ENCODE results near the gene ARL16. TPM values are rescaled to one million over a fixed set of nuclear protein-coding genes. Genes with fewer than 3 reads are reported as not detected.
A peak's percentile ranks its signal among the peaks of the same experiment; 100 is the strongest.

ARL16 gene
- total RNA-seq, 1 donor from 2014 or later: 24.1 TPM

- H3K9me3 ChIP-seq: no peaks in the 10 kb centered on the region
- no peaks in the 10 kb centered on the region for H3K36me3 ChIP-seq
- peak overlapping the region; percentile 85 to 92 for H3K4me3 ChIP-seq
- no peak for DNase-seq (ENCODE audit: extremely low spot score in 2 of 2)
- TF ChIP-seq CTCF (IDR thresholded peaks at IDR 0.05) (no peak), POLR2A (IDR thresholded peaks at IDR 0.05) (no peak), POLR2AphosphoS5 (IDR thresholded peaks at IDR 0.05; ENCODE audit: insufficient read depth in 1 of 2, low read depth in 1 of 2) (no peak)
- peaks cover 26% of the 10 kb centered on the region for H3K4me1 ChIP-seq
- intact Hi-C loops (cut with DNase I): no loop called here
- H3K27me3 ChIP-seq: no peaks in the 10 kb centered on the region
- peak overlapping the region; percentile 84 for H3K27ac ChIP-seq
Observed at GRCh38 chr17:81635973-81636504, 47.6 kb downstream of the ARL16 start.

- peak overlapping the region; percentile 19 for H3K27ac ChIP-seq
- peak overlapping the region; percentile 85 to 92 for H3K4me3 ChIP-seq
- H3K36me3 ChIP-seq: no peaks in the 10 kb centered on the region
- no peaks in the 10 kb centered on the region for H3K9me3 ChIP-seq
- no peaks in the 10 kb centered on the region for H3K27me3 ChIP-seq
- no peak for TF ChIP-seq CTCF (IDR thresholded peaks at IDR 0.05)
- TF ChIP-seq POLR2AphosphoS5 (IDR thresholded peaks at IDR 0.05; ENCODE audit: insufficient read depth in 1 of 2, low read depth in 1 of 2): no peak
- no peak for DNase-seq (ENCODE audit: extremely low spot score in 2 of 2)
- peaks cover 26% of the 10 kb centered on the region for H3K4me1 ChIP-seq
- intact Hi-C loops (cut with DNase I): no loop called here
Observed at GRCh38 chr17:81635431-81635830, 48.2 kb downstream of the ARL16 start.

GRCh38 chr17:81631482-81631881 is 52.1 kb downstream of the ARL16 start:
- no peak for TF ChIP-seq POLR2AphosphoS5 (IDR thresholded peaks at IDR 0.05; ENCODE audit: insufficient read depth in 1 of 2, low read depth in 1 of 2)
- TF ChIP-seq POLR2A (IDR thresholded peaks at IDR 0.05): no peak
- H3K36me3 ChIP-seq: peaks cover 0 to 33% of the 10 kb centered on the region in 2 donors
- H3K27ac ChIP-seq: no peak overlapping the region
- no peak for DNase-seq (ENCODE audit: extremely low spot score in 2 of 2)
- H3K27me3 ChIP-seq: no peaks in the 10 kb centered on the region
- H3K4me1 ChIP-seq: peaks cover 26% of the 10 kb centered on the region
- no peaks in the 10 kb centered on the region for H3K9me3 ChIP-seq
- no peak overlapping the region for H3K4me3 ChIP-seq
- intact Hi-C loops (cut with DNase I): no loop called here

Small RNAs within 50 kb of the gene (microRNA-seq; reads per million reads assigned to microRNA genes)
- gene MIR6786 (ENCODE audit: borderline number of aligned reads, borderline replicate concordance): not detected

Small RNAs within 50 kb of the gene (small RNA-seq; reads per million reads assigned to genes)
- not detected for gene MIR6786

Other genes with a start within 250 kb of the ARL16 start
- gene ACTG1, start 171.0 kb downstream of the ARL16 start, total RNA-seq: 2,441 TPM
- gene FSCN2, start 155.4 kb downstream of the ARL16 start, total RNA-seq: 6.6 TPM
- 21.4 TPM for gene FAAP100, start 131.4 kb downstream of the ARL16 start, total RNA-seq
- gene NPLOC4, start 46.7 kb downstream of the ARL16 start, total RNA-seq: 68.3 TPM
- not detected for gene TSPAN10, start 46.6 kb downstream of the ARL16 start, total RNA-seq
- gene PDE6G, start 27.3 kb downstream of the ARL16 start, total RNA-seq: not detected
- gene OXLD1, start 17.2 kb downstream of the ARL16 start, total RNA-seq: 43.0 TPM
- gene CCDC137, start 17.1 kb downstream of the ARL16 start, total RNA-seq: 13.8 TPM
- 72.9 TPM for gene HGS, start 214 bp upstream of the ARL16 start, total RNA-seq
- 77.3 TPM for gene MRPL12, start 19.6 kb upstream of the ARL16 start, total RNA-seq
- 2.9 TPM for gene SLC25A10, start 28.5 kb upstream of the ARL16 start, total RNA-seq
- not detected for gene GCGR, start 120.4 kb upstream of the ARL16 start, total RNA-seq
- 64.1 TPM for gene MCRIP1, start 149.5 kb upstream of the ARL16 start, total RNA-seq
- gene PPP1R27, start 151.3 kb upstream of the ARL16 start, total RNA-seq: not detected
- gene P4HB, start 176.7 kb upstream of the ARL16 start, total RNA-seq: 463 TPM
- gene ARHGDIA, start 187.5 kb upstream of the ARL16 start, total RNA-seq: 120 TPM
- 78.8 TPM for gene ALYREF, start 207.8 kb upstream of the ARL16 start, total RNA-seq
- gene ANAPC11, start 207.9 kb upstream of the ARL16 start, total RNA-seq: 135 TPM
- 4.7 TPM for gene NPB, start 218.4 kb upstream of the ARL16 start, total RNA-seq
- gene PCYT2, start 227.6 kb upstream of the ARL16 start, total RNA-seq: 28.0 TPM
- 47.9 TPM for gene SIRT7, start 234.4 kb upstream of the ARL16 start, total RNA-seq
- gene MAFG, start 243.9 kb upstream of the ARL16 start, total RNA-seq: 18.9 TPM